GM12878 (cell line): ENCODE measurements around the gene SHISA7. TPM values are rescaled to one million over a fixed set of nuclear protein-coding genes. Genes with fewer than 3 reads are reported as not detected.

ENCODE experiments used
- ATAC-seq: fragments of 200-7000 bp; cut with Tn5 transposase; 3 replicates; pipeline ENCODE4 v1.9.1; 2020; ENCODE audit warnings: mild to moderate bottlenecking, moderate library complexity
- BruUV-seq: library from RNA; stranded (reverse); fragments of 400-500 nt; replicated peaks from 2 replicates; lab custom pipeline; 2021; lab: Mats Ljungman, UMichigan
- CTCF ChIA-PET: fragments of 300-600 bp; sonication (Branson Sonifier 250); formaldehyde crosslinking; extraction: SDS; loops from one replicate; lab custom pipeline; 2021; ENCODE audit warnings: inconsistent platforms; lab: Yijun Ruan, JAX
- POLR2A ChIA-PET: fragments of 350-600 bp; formaldehyde crosslinking; extraction: SDS; loops from one replicate; lab custom pipeline; 2021; ENCODE audit warnings: inconsistent platforms; lab: Charles Lee
- RAD21 ChIA-PET: fragments of 300-600 bp; sonication (Branson Sonifier 250); formaldehyde crosslinking; loops from one replicate; lab custom pipeline; 2023; ENCODE audit warnings: antibody characterized with exemption; ENCODE audit not compliant: unreplicated experiment; lab: Charles Lee
- SMC1A ChIA-PET: fragments of 300-600 bp; sonication (Branson Sonifier 250); formaldehyde crosslinking; loops from one replicate; lab custom pipeline; 2023; ENCODE audit not compliant: unreplicated experiment, uncharacterized antibody; lab: Charles Lee
- DNase-seq: peaks from one replicate; pipeline ENCODE4 v3.0.0-alpha.2; 2011; ENCODE audit warnings: low read depth, low spot score
- FAIRE-seq: peaks from 3 replicates; lab custom pipeline; 2011; peaks lifted over from hg19 to GRCh38; lab: Jason Lieb, UNC
- H2AFZ ChIP-seq: 2 replicates; pipeline ENCODE4 v1.6.0; 2011; ENCODE audit warnings: low read depth, low read length, control low read depth; ENCODE audit not compliant: control insufficient read depth
- H3K27ac ChIP-seq: 2 replicates; pipeline ENCODE4 v1.5.1; 2011; ENCODE audit warnings: control low read depth; ENCODE audit not compliant: control insufficient read depth, insufficient read depth
- H3K27me3 ChIP-seq, 2 experiments: replicated peaks in 1 of 2; 2 replicates each; pipeline versions ENCODE4 v1.6.0 to v1.6.1; 2011; ENCODE audit warnings: low read length in 1 of 2; ENCODE audit not compliant: control insufficient read depth in 2 of 2, insufficient read depth in 2 of 2
- H3K36me3 ChIP-seq, 2 experiments: 2 replicates each; pipeline ENCODE4 v1.5.1; 2011; ENCODE audit warnings: low read length in 1 of 2; ENCODE audit not compliant: control insufficient read depth in 2 of 2, insufficient read depth in 2 of 2
- H3K4me1 ChIP-seq: 2 replicates; pipeline ENCODE4 v1.6.1; 2011; ENCODE audit warnings: mild to moderate bottlenecking, low read length, moderate library complexity, mixed read lengths; ENCODE audit not compliant: control insufficient read depth, insufficient read depth
- H3K4me2 ChIP-seq: 2 replicates; pipeline ENCODE4 v1.6.0; 2011; ENCODE audit warnings: control low read depth; ENCODE audit not compliant: control insufficient read depth, insufficient read depth
- H3K4me3 ChIP-seq: fragments of 200-600 bp; sonication (generic); 2 replicates; pipeline ENCODE4 v1.5.1; 2016
- H3K79me2 ChIP-seq: 2 replicates; pipeline ENCODE4 v1.6.0; 2011; ENCODE audit warnings: low read length; ENCODE audit not compliant: control insufficient read depth, insufficient read depth
- H3K9ac ChIP-seq: 2 replicates; pipeline ENCODE4 v1.8.0; 2011; ENCODE audit warnings: low read length, control low read depth, mixed read lengths; ENCODE audit not compliant: control insufficient read depth, insufficient read depth
- H3K9me3 ChIP-seq: replicated peaks from 3 replicates; pipeline ENCODE4 v1.5.1; 2011; ENCODE audit warnings: mild to moderate bottlenecking, low read length; ENCODE audit not compliant: control insufficient read depth, insufficient read depth
- H4K20me1 ChIP-seq: 2 replicates; pipeline ENCODE4 v1.6.0; 2011; ENCODE audit not compliant: control insufficient read depth, insufficient read depth
- CTCF ChIP-seq, 3 experiments: IDR thresholded peaks in 2 of 3; conservative IDR thresholded peaks in 1 of 3; 2 replicates each; pipeline ENCODE4 v1.5.1; 2011; ENCODE audit warnings: low read depth in 3 of 3, low read length in 3 of 3, mild to moderate bottlenecking in 3 of 3, control low read depth in 2 of 3, moderate library complexity in 2 of 3, inconsistent platforms in 1 of 3, mixed read lengths in 1 of 3; ENCODE audit not compliant: control insufficient read depth in 2 of 3, insufficient read depth in 1 of 3; ENCODE audit errors: extremely low read depth in 1 of 3
- EED ChIP-seq: sonication (generic); IDR thresholded peaks from 2 replicates; pipeline ENCODE4 v1.6.1; 2016; ENCODE audit warnings: antibody characterized with exemption, low read depth
- EGR1 ChIP-seq, 2 experiments: IDR thresholded peaks; 1 replicate in 1 of 2; 2 replicates in 1 of 2; pipeline ENCODE4 v1.6.1; 2011 to 2012; ENCODE audit warnings: low read depth in 2 of 2, low read length in 2 of 2, borderline replicate concordance in 1 of 2, mild to moderate bottlenecking in 1 of 2, moderate library complexity in 1 of 2
- EP300 ChIP-seq, 2 experiments: fragments of 150-350 bp in 1 of 2; IDR thresholded peaks; 2 replicates each; pipeline ENCODE4 v1.6.1; 2011 to 2012; ENCODE audit warnings: low read depth in 2 of 2, low read length in 2 of 2, borderline replicate concordance in 1 of 2, improper control_type of control experiment in 1 of 2, inconsistent platforms in 1 of 2; ENCODE audit not compliant: control insufficient read depth in 1 of 2
- ETV6 ChIP-seq, 2 experiments: fragments of 450-650 bp in 1 of 2; IDR thresholded peaks in 1 of 2; conservative IDR thresholded peaks in 1 of 2; 2 replicates each; pipeline ENCODE4 v1.6.1; 2014; ENCODE audit warnings: antibody characterized with exemption in 1 of 2, borderline replicate concordance in 1 of 2, low read depth in 1 of 2, mild to moderate bottlenecking in 1 of 2, moderate library complexity in 1 of 2
- FOXM1 ChIP-seq: IDR thresholded peaks from 2 replicates; pipeline ENCODE4 v1.6.1; 2012; ENCODE audit warnings: low read depth, mild to moderate bottlenecking, inconsistent platforms, low read length, moderate library complexity
- HDGF ChIP-seq: fragments of 450-650 bp; IDR thresholded peaks from 2 replicates; pipeline ENCODE4 v1.6.1; 2016; ENCODE audit warnings: antibody characterized with exemption
- JUNB ChIP-seq: IDR thresholded peaks from 2 replicates; pipeline ENCODE4 v1.6.1; 2016; ENCODE audit warnings: antibody characterized with exemption, mild to moderate bottlenecking
- LARP7 ChIP-seq: fragments of 450-650 bp; IDR thresholded peaks from 2 replicates; pipeline ENCODE4 v1.6.1; 2017; ENCODE audit warnings: mild to moderate bottlenecking
- NRF1 ChIP-seq: conservative IDR thresholded peaks from 2 replicates; pipeline ENCODE4 v1.6.1; 2011; ENCODE audit warnings: mild to moderate bottlenecking, low read depth, low read length, improper control_type of control experiment
- PKNOX1 ChIP-seq: fragments of 450-650 bp; IDR thresholded peaks from 2 replicates; pipeline ENCODE4 v1.6.1; 2016; ENCODE audit warnings: mild to moderate bottlenecking
- STAT3 ChIP-seq: IDR thresholded peaks from 2 replicates; pipeline ENCODE4 v1.6.1; 2011; ENCODE audit warnings: low read depth, low read length, improper control_type of control experiment
- TAF1 ChIP-seq: IDR thresholded peaks from 2 replicates; pipeline ENCODE4 v1.6.1; 2011; ENCODE audit warnings: mild to moderate bottlenecking, low read depth, low read length, borderline replicate concordance
- TARDBP ChIP-seq: IDR thresholded peaks from 2 replicates; pipeline ENCODE4 v1.6.1; 2016; ENCODE audit warnings: borderline replicate concordance
- USF1 ChIP-seq: IDR thresholded peaks from 2 replicates; pipeline ENCODE4 v1.6.1; 2011; ENCODE audit warnings: borderline replicate concordance, low read depth, mild to moderate bottlenecking, moderate library complexity, mixed read lengths, low read length; ENCODE audit not compliant: insufficient read depth; ENCODE audit errors: extremely low read length
- WGBS: methylation state at CpG from one replicate; pipeline ENCODE4 v1.1.6; 2016; ENCODE audit warnings: low lambda C conversion rate; ENCODE audit not compliant: insufficient replicate concordance, insufficient coverage; ENCODE audit errors: missing lambda C conversion rate; 5-methylcytosine and 5-hydroxymethylcytosine counted together
- in situ Hi-C: fragments of 300-500 bp; cut with MboI; formaldehyde crosslinking; loops from 9 replicates; pipeline ENCODE4 v1.14.3; 2018; ENCODE audit warnings: mixed read lengths
- intact Hi-C: fragments of 100-400 bp; cut with micrococcal nuclease; formaldehyde crosslinking; loops from one replicate; pipeline ENCODE4 v1.14.2; 2022; ENCODE audit not compliant: unreplicated experiment
- polyA plus RNA-seq, 11 experiments: library from polyadenylated mRNA; depleted of rRNA in 4 of 11; unstranded in 6 of 11; stranded (reverse) in 5 of 11; fragments of >200 nt; fragmentation: Nextera tagmentation in 4 of 11; fragmentation: Illumina TruSeq in 1 of 11; extraction: Ambion mirVana in 4 of 11; extraction: Trizol in 1 of 11; gene quantifications; 1 replicate in 1 of 11; 2 replicates in 10 of 11; pipeline versions ENCODE4 v1.2.1 to v1.2.3, GENCODE V29; 2011 to 2016; ENCODE audit warnings: inconsistent platforms in 2 of 11, missing spikeins in 2 of 11, low read depth in 1 of 11
- total RNA-seq, 4 experiments: library from RNA; depleted of rRNA in 3 of 4; stranded (reverse); fragments of >200 nt in 3 of 4; fragmentation: Illumina TruSeq in 1 of 4; extraction: Trizol in 1 of 4; gene quantifications; 2 replicates each; pipeline versions ENCODE4 v1.2.1 to v1.2.3, GENCODE V29; 2013 to 2021
- TF ChIP-seq, protein P1 (sequence below): fragments of 450-650 bp; IDR thresholded peaks from 2 replicates; pipeline ENCODE4 v1.6.1; 2017; ENCODE audit warnings: low read depth, mild to moderate bottlenecking, moderate library complexity

The SHISA7 gene
- total and polyA plus RNA-seq, 10 of the 15 experiments (the other 5 are each of a cell fraction or from before 2014, with no cell fraction given), result 0.03 TPM; not detected in 9

GRCh38 chr19:55461259-55461973 lies 18.3 kb upstream of the SHISA7 start, which contains the start of gene ISOC2:
Gene ISOC2 (minus strand): TSS chr19:55461642. CDS start chr19:55456486, 5,156 bp downstream.
- in situ Hi-C loops, result no loop called here
- under 1% methylated on average over 54 of the region's 54 CpGs for WGBS
- ChIA-PET POLR2A (interaction anchor here (0.5 to 1.1 kb wide), 9 partner anchors 15 to 495 kb away, joined by 3 to 14 read pairs (median 3); partner anchors contain the start of genes FIZ1, KMT5C, UBE2S and ZNF628), CTCF (interaction anchor here (0.6 to 2.5 kb wide), 6 partner anchors 14 to 302 kb away, joined by 3 to 33 read pairs (median 3); partner anchors contain the start of gene NAT14), SMC1A (interaction anchor here (0.6 to 1.1 kb wide), 8 partner anchors 15 to 1324 kb away, joined by 3 to 5 read pairs (median 3); partner anchors contain the start of genes NAT14 and ZNF628), RAD21 (interaction anchor here (0.6 to 1.0 kb wide), 12 partner anchors 15 to 842 kb away, joined by 3 to 12 read pairs (median 3); partner anchors contain the start of genes NAT14, TMEM238 and ZNF628)
- peak; percentile 99 for ATAC-seq
- no peaks in the 10 kb centered on the region for H3K4me1 ChIP-seq
- H3K36me3 ChIP-seq, result no peaks in the 10 kb centered on the region; a peak in 1 of 4 replicates
- peak; percentile 99 for FAIRE-seq
- DNase-seq, result peak; percentile 98
- peak within 1 kb of the TSS; percentile 75 for H3K4me2 ChIP-seq
- no peaks in the 10 kb centered on the region for H3K9me3 ChIP-seq
- no peaks in the 10 kb centered on the region; the same call in 1 of the 2 replicates for H4K20me1 ChIP-seq
- peak within 1 kb of the TSS; percentile 97 for H3K9ac ChIP-seq
- peak within 1 kb of the TSS; percentile 96 for H3K4me3 ChIP-seq
- no TSS peak for BruUV-seq
- H3K27me3 ChIP-seq, result no peaks in the 10 kb centered on the region
- intact Hi-C loops, result no loop called here
- peaks cover 9% of the 10 kb centered on the region for H3K79me2 ChIP-seq
- peak within 1 kb of the TSS; percentile 94 for H3K27ac ChIP-seq
- peak within 1 kb of the TSS; percentile 95 for H2AFZ ChIP-seq
- TF ChIP-seq STAT3, result no peak
- TF ChIP-seq EP300 (IDR thresholded peaks at IDR 0.05; ENCODE audit: borderline replicate concordance in 1 of 2, control insufficient read depth in 1 of 2, low read depth in 2 of 2, low read length in 2 of 2), result no peak
- peak in 1 of 2 experiments; percentile 59; a peak in 2 of 3 replicates for TF ChIP-seq EGR1 (IDR thresholded peaks at IDR 0.05; ENCODE audit: borderline replicate concordance in 1 of 2, low read depth in 2 of 2, low read length in 2 of 2)
- TF ChIP-seq, protein P1, sequence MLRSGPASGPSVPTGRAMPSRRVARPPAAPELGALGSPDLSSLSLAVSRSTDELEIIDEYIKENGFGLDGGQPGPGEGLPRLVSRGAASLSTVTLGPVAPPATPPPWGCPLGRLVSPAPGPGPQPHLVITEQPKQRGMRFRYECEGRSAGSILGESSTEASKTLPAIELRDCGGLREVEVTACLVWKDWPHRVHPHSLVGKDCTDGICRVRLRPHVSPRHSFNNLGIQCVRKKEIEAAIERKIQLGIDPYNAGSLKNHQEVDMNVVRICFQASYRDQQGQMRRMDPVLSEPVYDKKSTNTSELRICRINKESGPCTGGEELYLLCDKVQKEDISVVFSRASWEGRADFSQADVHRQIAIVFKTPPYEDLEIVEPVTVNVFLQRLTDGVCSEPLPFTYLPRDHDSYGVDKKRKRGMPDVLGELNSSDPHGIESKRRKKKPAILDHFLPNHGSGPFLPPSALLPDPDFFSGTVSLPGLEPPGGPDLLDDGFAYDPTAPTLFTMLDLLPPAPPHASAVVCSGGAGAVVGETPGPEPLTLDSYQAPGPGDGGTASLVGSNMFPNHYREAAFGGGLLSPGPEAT, result 0 out of 2 replicates have a peak, but pooled peaks have one; percentile 13
- TF ChIP-seq CTCF (IDR thresholded peaks at IDR 0.05 in 2 of 3, conservative IDR thresholded peaks at IDR 0.05 in 1 of 3; ENCODE audit: control insufficient read depth in 2 of 3, extremely low read depth in 1 of 3, insufficient read depth in 1 of 3, low read depth in 3 of 3, low read length in 3 of 3), result no peak
- TF ChIP-seq EED, result no peak
- TF ChIP-seq JUNB, result no peak
- TF ChIP-seq NRF1, result no peak
- peak; percentile 86 for TF ChIP-seq USF1
- TF ChIP-seq PKNOX1, result peak; percentile 100
- peak; percentile 95 for TF ChIP-seq LARP7
- peak; percentile 99 for TF ChIP-seq HDGF
- no peak for TF ChIP-seq ETV6 (conservative IDR thresholded peaks at IDR 0.05 in 1 of 2, IDR thresholded peaks at IDR 0.05 in 1 of 2; ENCODE audit: borderline replicate concordance in 1 of 2, low read depth in 1 of 2)
- TF ChIP-seq FOXM1, result no peak
- peak; percentile 64; the same call in 1 of the 2 replicates for TF ChIP-seq TAF1
- no peak for TF ChIP-seq TARDBP
